HepG2 (cell line): Measurements from ENCODE around the gene STK40. TPM values are rescaled to one million over a fixed set of nuclear protein-coding genes. Genes with fewer than 3 reads are reported as not detected.

ENCODE experiments used
- CBX5 ChIP-seq: sonication (generic); formaldehyde crosslinking; IDR thresholded peaks from 2 replicates; pipeline ENCODE4 v1.4.0; 2020; ENCODE audit warnings: missing genetic modification reagents, borderline replicate concordance
- CEBPB ChIP-seq: IDR thresholded peaks from 2 replicates; pipeline ENCODE4 v1.6.1; 2011; ENCODE audit warnings: low read depth, low read length, improper control_type of control experiment, borderline replicate concordance
- EED ChIP-seq: sonication (generic); formaldehyde crosslinking; IDR thresholded peaks from 2 replicates; pipeline ENCODE4 v1.5.0; 2020; ENCODE audit warnings: mild to moderate bottlenecking, missing genetic modification reagents
- HOXD1 ChIP-seq: sonication (generic); formaldehyde crosslinking; IDR thresholded peaks from 2 replicates; pipeline ENCODE4 v1.5.0; 2020; ENCODE audit warnings: missing genetic modification reagents
- NFKB2 ChIP-seq: sonication (generic); formaldehyde crosslinking; IDR thresholded peaks from 2 replicates; pipeline ENCODE4 v1.4.0; 2020; ENCODE audit warnings: missing genetic modification reagents, borderline replicate concordance
- PAF1 ChIP-seq: IDR thresholded peaks from 2 replicates; pipeline ENCODE4 v1.6.1; 2016; ENCODE audit warnings: missing genetic modification reagents, missing compliant biosample characterization
- SRSF4 ChIP-seq: fragments of 200-400 bp; formaldehyde crosslinking; IDR thresholded peaks from one replicate; pipeline ENCODE4 v1.6.1; 2018; ENCODE audit warnings: mild to moderate bottlenecking, low read depth, low read length, moderate library complexity; ENCODE audit not compliant: poor library complexity, severe bottlenecking
- STAT5B ChIP-seq: sonication (generic); formaldehyde crosslinking; IDR thresholded peaks from 2 replicates; pipeline ENCODE4 v1.4.0; 2020; ENCODE audit warnings: missing genetic modification reagents
- TEAD3 ChIP-seq: optimal IDR thresholded peaks from 2 replicates; pipeline ENCODE3; 2016; ENCODE audit warnings: borderline replicate concordance
- XRCC5 ChIP-seq: fragments of 200-400 bp; formaldehyde crosslinking; optimal IDR thresholded peaks from 2 replicates; pipeline ENCODE3; 2017; ENCODE audit warnings: mild to moderate bottlenecking, low read length
- ZNF180 ChIP-seq: sonication (generic); formaldehyde crosslinking; IDR thresholded peaks from 2 replicates; pipeline ENCODE4 v1.4.0; 2020; ENCODE audit warnings: low read depth, missing genetic modification reagents, borderline replicate concordance
- ZNF260 ChIP-seq: sonication (generic); formaldehyde crosslinking; IDR thresholded peaks from 2 replicates; pipeline ENCODE4 v1.4.0; 2020; ENCODE audit warnings: missing genetic modification reagents, low read depth, mild to moderate bottlenecking, borderline replicate concordance
- ZNF619 ChIP-seq: sonication (generic); formaldehyde crosslinking; IDR thresholded peaks from 2 replicates; pipeline ENCODE4 v1.4.0; 2020; ENCODE audit warnings: mild to moderate bottlenecking, missing genetic modification reagents
- ZNF816 ChIP-seq: sonication (generic); formaldehyde crosslinking; IDR thresholded peaks from 2 replicates; pipeline ENCODE4 v1.8.0; 2022; ENCODE audit warnings: missing genetic modification reagents, mild to moderate bottlenecking, borderline replicate concordance
- polyA plus RNA-seq, 8 experiments: library from polyadenylated mRNA; depleted of rRNA in 3 of 8; stranded (reverse) in 7 of 8; unstranded in 1 of 8; fragments of >200 nt; fragmentation: Illumina TruSeq in 4 of 8; extraction: Trizol in 4 of 8; gene quantifications; 2 replicates each; pipeline versions ENCODE4 v1.2.1 to v1.2.3, GENCODE V29; 2011 to 2016; ENCODE audit warnings: low read depth in 4 of 8, missing spikeins in 1 of 8, mixed read lengths in 1 of 8; ENCODE audit not compliant: insufficient read depth in 1 of 8
- total RNA-seq, 5 experiments: library from RNA; depleted of rRNA; stranded (reverse); fragments of >200 nt; fragmentation: Illumina TruSeq; extraction: Trizol; gene quantifications; 2 replicates each; pipeline ENCODE4 v1.2.3, GENCODE V29; 2016; ENCODE audit warnings: low read depth in 1 of 5
- TF ChIP-seq, protein P1 (sequence below): sonication (generic); formaldehyde crosslinking; IDR thresholded peaks from 2 replicates; pipeline ENCODE4 v1.5.0; 2020; ENCODE audit warnings: missing genetic modification reagents, mild to moderate bottlenecking, borderline replicate concordance
- TF ChIP-seq, protein P2 (sequence below): IDR thresholded peaks from 2 replicates; pipeline ENCODE4 v1.6.1; 2016; ENCODE audit warnings: missing biosample characterization, missing genetic modification reagents, low read depth
- TF ChIP-seq, protein P3 (sequence below): sonication (generic); formaldehyde crosslinking; IDR thresholded peaks from 2 replicates; pipeline ENCODE4 v1.5.1; 2020; ENCODE audit warnings: missing genetic modification reagents, mild to moderate bottlenecking, borderline replicate concordance
- TF ChIP-seq, protein P4 (sequence below): IDR thresholded peaks from 2 replicates; pipeline ENCODE4 v1.6.1; 2016; ENCODE audit warnings: low read depth, control low read depth
- TF ChIP-seq, protein P5 (sequence below): sonication (generic); formaldehyde crosslinking; IDR thresholded peaks from 2 replicates; pipeline ENCODE4 v1.5.0; 2020; ENCODE audit warnings: missing genetic modification reagents, mild to moderate bottlenecking, borderline replicate concordance
- TF ChIP-seq, protein P6 (sequence below): sonication (generic); formaldehyde crosslinking; IDR thresholded peaks from 2 replicates; pipeline ENCODE4 v1.4.0; 2020; ENCODE audit warnings: missing genetic modification reagents
- TF ChIP-seq, protein P7 (sequence below): sonication (generic); formaldehyde crosslinking; IDR thresholded peaks from 2 replicates; pipeline ENCODE4 v1.8.0; 2022; ENCODE audit warnings: mild to moderate bottlenecking, missing genetic modification reagents, moderate library complexity

STK40 gene
- total and polyA plus RNA-seq, 2 of the 13 experiments (the other 11 are each of a cell fraction or from before 2014, with no cell fraction given): 33.8 to 35.1 TPM

DNA sequence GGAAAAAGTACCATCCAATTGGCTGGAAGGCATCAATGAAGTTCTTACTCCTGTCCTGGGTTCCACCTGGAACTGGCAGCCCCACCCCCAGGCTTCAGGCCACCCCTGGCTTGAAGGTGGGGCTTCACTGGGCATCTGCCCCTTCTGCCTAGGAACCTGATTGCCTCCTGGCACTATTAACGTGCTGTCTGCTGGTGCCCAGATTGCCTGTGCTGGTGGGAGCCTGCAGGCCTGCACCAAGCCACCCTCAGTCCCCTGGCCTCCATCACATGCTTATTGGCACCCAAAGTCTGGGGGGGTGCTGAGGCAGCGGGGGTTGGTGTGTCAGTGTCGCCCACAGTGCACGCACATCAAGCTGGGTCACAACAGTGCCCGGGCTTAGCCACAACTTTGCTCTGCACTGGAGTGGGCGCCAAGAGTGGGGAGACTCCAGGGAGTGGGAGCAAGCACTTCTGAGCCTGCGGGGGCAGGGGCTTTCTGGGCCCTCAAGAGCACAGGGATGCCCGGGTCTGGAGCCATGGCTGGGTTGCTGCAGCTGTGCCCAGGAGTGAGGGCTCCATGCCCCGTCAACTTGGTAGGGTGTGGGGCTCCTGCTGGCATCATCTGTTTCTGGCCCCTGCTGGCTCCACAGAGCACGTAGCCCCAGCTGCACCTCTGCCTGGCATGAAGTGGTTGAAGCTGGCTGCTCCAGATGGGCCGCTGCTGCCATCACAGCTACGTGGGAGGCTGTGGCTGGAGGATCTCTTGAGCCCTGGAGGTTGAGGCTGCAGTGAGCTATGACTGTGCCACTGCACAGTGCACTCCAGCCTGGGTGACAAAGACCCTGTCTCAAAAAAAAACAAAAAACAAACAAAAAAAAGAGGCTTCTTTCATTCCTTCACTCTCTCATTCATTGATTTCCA, 16.1 kb upstream of the STK40 start (continued):
- no peak for TF ChIP-seq HOXD1 (CRISPR knock-in tag)
- no peak for TF ChIP-seq CBX5 (CRISPR knock-in tag)
- TF ChIP-seq STAT5B (CRISPR knock-in tag): no peak
- TF ChIP-seq, protein P1, sequence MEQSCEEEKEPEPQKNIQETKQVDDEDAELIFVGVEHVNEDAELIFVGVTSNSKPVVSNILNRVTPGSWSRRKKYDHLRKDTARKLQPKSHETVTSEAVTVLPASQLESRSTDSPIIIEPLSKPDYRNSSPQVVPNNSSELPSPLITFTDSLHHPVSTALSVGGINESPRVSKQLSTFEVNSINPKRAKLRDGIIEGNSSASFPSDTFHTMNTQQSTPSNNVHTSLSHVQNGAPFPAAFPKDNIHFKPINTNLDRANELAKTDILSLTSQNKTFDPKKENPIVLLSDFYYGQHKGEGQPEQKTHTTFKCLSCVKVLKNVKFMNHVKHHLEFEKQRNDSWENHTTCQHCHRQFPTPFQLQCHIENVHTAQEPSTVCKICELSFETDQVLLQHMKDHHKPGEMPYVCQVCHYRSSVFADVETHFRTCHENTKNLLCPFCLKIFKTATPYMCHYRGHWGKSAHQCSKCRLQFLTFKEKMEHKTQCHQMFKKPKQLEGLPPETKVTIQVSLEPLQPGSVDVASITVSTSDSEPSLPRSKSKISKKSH (CRISPR knock-in tag): peak; percentile 56; the same call in 1 of the 2 replicates
- no peak for TF ChIP-seq XRCC5
- 0 out of 2 replicates have a peak, but pooled peaks have one; percentile 42 for TF ChIP-seq NFKB2 (CRISPR knock-in tag)
- no peak for TF ChIP-seq PAF1 (CRISPR knock-in tag)
- no peak for TF ChIP-seq ZNF816
- no peak for TF ChIP-seq ZNF180 (CRISPR knock-in tag)
- TF ChIP-seq, protein P2, sequence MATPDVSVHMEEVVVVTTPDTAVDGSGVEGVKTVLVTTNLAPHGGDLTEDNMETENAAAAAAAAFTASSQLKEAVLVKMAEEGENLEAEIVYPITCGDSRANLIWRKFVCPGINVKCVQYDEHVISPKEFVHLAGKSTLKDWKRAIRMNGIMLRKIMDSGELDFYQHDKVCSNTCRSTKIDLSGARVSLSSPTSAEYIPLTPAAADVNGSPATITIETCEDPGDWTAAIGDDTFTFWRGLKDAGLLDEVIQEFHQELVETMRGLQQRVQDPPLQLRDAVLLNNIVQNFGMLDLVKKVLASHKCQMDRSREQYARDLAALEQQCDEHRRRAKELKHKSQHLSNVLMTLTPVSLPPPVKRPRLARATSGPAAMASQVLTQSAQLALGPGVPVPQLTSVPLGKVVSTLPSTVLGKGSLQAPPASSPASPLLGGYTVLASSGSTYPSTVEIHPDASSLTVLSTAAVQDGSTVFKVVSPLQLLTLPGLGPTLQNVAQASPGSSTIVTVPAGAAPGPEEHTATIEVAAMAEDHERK (CRISPR knock-in tag): no peak
- TF ChIP-seq, protein P3, sequence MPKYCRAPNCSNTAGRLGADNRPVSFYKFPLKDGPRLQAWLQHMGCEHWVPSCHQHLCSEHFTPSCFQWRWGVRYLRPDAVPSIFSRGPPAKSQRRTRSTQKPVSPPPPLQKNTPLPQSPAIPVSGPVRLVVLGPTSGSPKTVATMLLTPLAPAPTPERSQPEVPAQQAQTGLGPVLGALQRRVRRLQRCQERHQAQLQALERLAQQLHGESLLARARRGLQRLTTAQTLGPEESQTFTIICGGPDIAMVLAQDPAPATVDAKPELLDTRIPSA: peak; percentile 23; the same call in 1 of the 2 replicates
- no peak for TF ChIP-seq TEAD3 (CRISPR knock-in tag)
- no peak for TF ChIP-seq SRSF4
- TF ChIP-seq CEBPB: no peak
- no peak for TF ChIP-seq EED (CRISPR knock-in tag)
- TF ChIP-seq, protein P4, sequence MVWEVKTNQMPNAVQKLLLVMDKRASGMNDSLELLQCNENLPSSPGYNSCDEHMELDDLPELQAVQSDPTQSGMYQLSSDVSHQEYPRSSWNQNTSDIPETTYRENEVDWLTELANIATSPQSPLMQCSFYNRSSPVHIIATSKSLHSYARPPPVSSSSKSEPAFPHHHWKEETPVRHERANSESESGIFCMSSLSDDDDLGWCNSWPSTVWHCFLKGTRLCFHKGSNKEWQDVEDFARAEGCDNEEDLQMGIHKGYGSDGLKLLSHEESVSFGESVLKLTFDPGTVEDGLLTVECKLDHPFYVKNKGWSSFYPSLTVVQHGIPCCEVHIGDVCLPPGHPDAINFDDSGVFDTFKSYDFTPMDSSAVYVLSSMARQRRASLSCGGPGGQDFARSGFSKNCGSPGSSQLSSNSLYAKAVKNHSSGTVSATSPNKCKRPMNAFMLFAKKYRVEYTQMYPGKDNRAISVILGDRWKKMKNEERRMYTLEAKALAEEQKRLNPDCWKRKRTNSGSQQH (CRISPR knock-in tag): no peak
- TF ChIP-seq, protein P5, sequence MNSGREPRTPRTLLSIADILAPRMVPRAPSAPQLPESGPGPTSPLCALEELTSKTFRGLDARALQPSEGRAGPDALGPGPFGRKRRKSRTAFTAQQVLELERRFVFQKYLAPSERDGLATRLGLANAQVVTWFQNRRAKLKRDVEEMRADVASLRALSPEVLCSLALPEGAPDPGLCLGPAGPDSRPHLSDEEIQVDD (CRISPR knock-in tag): no peak
- TF ChIP-seq, protein P6, sequence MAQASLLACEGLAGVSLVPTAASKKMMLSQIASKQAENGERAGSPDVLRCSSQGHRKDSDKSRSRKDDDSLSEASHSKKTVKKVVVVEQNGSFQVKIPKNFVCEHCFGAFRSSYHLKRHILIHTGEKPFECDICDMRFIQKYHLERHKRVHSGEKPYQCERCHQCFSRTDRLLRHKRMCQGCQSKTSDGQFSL: no peak
- no peak for TF ChIP-seq ZNF260
- no peak for TF ChIP-seq ZNF619 (CRISPR knock-in tag)
- TF ChIP-seq, protein P7, sequence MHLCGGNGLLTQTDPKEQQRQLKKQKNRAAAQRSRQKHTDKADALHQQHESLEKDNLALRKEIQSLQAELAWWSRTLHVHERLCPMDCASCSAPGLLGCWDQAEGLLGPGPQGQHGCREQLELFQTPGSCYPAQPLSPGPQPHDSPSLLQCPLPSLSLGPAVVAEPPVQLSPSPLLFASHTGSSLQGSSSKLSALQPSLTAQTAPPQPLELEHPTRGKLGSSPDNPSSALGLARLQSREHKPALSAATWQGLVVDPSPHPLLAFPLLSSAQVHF: no peak
